GM21619 (cell line): ENCODE results near the gene OSM.

Source experiments
- ATAC-seq: cut with Tn5 transposase; IDR thresholded peaks from one replicate; pipeline ENCODE4 v1.9.1; 2021; ENCODE audit not compliant: unreplicated experiment

OSM gene

DNA sequence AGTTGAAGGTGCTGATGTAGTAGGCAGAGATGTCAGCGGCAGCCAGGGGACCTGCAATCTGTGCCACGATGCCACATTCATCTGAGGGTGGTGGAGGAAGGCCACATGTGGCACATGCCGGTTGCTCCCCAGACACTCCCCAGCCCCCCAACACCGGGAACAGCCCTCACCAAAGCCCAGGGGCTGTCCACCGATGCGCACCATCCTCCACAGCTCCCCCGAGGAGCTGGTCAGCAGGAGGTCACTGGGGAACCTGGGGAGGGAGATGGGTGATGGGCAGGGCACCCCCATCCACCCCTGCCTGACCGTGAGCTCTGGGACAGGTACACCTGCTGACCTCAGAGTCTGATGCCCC is 19.2 kb upstream of the OSM start:
- ATAC-seq, result no peak

DNA sequence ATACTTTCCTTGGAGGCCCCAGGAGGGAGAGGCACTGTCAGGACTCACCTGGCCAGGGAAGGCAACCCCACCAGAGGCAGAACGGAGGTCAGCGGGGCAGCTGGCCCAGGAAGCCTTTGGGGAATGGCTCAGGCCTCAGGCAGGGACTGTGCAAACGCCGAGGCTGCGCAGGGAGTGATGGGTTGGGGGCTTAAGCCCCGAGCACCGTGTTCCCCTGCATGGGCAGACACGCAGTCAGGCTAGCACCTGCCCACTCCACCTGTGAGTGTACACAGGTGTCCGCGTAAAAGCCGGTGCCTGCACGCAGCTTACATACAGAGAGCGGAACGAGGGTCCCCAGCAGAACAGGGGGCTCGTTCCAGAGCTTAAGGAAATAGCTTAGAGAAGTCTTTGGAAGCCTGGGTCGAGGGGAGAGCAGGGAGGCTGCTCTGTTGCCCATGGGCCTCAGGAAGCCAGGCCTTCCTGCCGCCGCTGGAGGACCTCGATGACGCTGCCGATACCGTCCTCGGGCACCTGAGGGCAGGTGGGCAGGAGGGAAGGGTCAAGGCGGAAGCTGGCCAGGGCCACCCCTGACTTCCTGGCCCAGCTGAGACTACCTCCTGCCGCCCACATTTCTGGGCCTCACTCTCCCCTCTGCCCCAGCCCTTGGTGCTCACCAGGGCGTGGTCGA is 18.7 kb upstream of the OSM start:
- ATAC-seq, result no peak

DNA sequence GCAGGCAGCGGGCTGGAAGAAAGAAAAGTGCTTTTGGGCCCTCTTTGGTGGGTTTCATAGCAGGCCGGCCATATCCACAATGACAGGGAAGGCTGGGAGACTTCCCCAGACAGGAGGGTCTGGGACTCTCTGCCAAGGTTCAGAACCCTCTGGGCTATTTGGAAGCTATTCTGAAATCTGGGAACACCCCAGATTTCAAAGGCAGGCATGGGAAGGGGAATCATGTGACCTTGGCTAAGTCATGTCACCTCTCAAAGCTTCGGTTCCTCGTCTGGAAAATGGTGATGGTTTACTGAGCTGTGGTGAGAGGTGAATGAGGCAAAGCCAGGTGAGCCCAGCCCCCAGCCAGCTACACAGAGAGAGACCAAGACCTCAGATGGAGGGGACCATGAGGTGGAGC is 18.0 kb upstream of the OSM start:
- no peak for ATAC-seq

DNA sequence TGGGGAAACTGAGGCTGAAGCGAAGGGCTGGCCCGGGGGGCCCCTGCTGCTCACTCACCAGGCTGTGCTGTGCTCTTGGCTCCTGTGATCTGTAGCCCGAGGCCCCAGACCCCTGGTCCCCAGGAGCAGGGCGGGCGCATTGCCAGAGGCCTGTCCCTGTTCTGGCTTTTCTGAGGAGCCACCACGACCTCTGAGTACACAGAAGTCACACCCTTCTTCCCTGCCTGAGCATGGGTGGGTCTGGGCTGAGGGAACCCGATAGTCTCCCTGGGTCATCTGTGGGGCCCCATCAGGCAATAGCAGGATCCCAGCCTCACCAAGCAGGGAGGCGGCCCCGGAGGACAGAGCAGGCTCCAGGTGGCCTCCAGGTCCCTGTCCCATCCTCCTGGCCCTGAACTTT is 17.5 kb upstream of the OSM start:
- ATAC-seq, result no peak

DNA sequence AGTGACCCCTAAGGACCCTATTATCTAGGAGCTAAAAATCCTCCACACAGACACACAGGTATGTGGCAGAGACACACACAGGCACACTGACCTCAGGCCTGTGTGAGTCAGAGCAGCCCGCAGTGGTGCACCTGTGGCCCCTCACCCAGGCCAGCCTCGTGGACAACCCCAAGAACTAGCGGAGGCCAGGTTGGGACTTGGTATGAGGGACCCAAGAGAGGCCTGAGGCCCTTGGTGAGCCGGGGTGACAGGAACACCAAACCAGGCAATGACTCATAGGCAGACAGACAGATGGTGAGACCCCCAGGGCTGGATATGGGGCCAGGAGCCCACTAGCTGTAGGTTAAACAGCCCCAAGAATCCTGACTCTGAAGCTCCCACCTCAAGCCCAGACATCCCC is 16.7 kb upstream of the OSM start:
- no peak for ATAC-seq

DNA sequence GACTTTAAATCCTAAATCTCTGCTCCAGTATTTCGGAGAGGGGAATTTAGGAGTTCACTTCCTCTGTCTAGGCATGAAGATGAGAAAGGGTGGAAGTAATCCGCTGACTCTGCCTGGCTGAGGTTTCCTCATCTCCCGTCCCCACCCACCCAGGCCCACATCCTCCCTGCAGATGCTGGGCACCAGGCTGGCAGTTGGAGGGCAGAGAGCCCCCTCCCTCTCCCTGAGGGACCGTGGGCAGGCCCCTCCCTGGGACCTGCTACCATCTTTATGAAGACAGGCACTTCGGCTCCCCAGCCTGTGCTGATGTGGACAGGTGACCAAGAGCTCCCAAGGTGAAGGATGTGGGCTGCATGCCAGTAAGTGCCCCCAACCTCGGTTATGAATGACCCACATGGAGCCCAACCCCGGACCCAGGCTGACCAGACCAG is 16.0 kb upstream of the OSM start:
- no peak for ATAC-seq

DNA sequence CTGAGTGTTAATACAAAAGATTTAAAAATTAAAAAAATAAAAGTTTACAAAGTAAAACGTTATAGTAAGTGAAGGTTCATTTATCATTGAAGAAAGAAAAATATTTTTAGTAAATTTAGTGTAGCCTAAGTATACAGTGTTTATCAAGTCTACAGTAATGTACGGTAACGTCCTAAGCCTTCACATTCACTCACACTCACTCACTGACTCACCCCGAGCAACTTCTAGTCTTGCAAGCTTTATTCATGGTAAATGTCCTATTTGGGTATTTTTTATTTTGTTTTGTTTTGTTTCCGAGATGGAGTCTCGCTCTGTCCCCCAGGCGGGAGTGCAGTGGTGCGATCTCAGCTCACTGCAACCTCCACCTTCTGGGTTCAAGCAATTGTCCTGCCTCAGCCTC is 13.9 kb upstream of the OSM start:
- no peak for ATAC-seq

DNA sequence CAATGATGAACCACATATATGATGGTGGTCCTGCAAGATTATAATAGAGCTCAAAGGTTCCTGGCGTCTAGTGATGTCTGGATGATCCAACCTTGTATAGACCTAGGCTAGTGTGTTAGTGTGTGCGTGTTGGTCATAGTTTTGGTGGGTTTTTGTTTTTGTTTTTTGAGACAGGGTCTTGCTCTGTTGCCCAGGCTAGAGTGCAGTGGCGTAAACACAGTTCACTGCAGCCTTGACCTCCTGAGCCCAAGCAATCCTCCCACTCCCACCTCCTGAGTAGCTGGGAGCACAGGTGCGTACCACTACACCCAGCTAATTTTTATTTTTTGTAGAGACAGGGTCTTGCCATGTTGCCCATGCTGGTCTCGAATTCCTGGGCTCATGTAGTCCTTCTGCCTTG is 13.3 kb upstream of the OSM start:
- ATAC-seq, result no peak

DNA sequence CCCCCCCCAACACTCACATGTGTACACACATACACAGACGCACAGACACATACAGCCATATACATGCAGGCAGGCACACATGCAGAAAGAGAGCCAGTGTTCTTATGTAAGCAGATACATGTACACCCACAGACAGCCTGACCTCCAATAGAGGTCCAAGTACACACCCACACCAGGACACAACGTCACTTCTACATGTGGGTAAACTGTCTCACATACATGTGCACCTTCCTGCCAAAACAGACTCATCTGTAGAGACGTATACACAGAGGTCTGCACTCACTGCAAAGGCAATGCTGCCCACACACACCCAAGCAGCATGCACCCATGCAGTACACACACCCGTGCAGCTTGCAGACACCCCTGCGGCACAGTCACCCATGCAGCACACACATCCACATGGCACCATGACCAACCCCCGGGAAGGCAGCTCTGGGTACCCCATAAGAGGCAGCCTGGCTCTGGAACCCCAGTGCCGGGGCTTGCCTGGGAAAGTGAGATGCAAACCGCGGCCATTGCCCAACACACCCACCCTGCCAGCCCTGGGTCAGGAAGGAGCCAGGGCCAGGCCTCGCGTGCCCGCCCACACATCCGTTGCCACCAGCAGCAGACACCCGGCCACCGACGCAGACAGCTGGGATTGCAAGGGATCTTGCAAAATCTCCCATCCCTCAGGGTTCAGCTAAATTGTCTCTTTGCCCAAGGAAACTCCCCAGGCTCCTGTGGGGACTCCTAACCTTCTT is 12.6 kb upstream of the OSM start:
- no peak for ATAC-seq

DNA sequence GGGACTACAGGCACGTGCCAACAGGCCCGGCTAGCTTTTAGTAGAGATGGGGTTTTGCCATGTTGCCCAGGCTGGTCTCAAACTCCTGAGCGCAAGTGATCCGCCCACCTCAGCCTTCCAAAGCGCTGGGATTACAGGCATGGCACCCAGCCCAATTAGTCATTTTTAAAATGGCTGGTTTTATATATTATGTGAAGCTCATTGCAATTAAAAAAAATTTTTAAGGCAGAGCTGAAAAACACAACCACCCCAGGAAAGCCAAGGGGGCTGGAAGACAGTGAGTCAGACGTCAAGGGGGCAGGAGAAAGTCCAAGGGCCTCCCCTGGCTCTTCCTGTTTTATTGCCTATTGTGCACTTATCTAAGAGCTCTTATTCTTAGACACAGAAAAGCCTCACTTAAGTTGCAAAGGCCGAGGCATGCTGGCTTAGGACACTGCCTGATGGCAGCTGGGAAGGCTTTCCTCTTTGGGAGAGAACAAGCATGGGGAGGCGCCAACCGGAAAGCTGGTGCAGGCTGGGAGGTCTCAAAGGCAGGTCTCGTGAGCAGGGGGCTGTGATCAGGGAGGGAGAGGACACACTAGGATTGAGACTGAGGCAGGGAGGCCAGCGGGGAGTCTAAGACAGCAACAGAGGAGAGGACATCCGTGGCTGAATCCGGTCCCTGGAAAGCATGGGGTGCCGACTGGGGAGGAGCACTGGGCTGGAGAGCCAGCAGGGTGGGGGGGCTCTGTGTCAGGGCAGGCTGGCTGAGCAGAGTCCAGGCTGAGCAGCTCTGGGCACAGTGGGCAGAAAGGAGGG is 11.1 kb upstream of the OSM start:
- no peak for ATAC-seq

DNA sequence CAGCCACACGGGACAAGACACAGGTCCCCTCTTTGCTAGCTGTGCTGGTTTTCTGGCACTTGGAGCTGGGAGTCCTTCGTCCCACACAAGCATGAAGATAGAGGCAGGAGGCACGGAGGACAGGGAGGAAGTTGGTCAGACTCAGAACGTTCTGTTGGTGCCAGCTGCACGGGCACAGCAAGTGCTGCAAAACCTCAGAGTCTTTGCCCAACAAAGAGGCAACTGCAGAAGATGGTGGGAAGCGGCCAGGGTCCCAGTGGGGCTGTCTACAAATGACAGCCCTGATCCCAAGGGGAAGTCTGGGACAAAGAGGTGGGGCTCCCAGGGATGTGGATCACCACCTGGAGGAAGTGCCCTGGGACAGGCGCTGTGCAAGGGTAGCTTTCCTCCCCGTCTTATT is 9.4 kb upstream of the OSM start:
- ATAC-seq, result no peak

DNA sequence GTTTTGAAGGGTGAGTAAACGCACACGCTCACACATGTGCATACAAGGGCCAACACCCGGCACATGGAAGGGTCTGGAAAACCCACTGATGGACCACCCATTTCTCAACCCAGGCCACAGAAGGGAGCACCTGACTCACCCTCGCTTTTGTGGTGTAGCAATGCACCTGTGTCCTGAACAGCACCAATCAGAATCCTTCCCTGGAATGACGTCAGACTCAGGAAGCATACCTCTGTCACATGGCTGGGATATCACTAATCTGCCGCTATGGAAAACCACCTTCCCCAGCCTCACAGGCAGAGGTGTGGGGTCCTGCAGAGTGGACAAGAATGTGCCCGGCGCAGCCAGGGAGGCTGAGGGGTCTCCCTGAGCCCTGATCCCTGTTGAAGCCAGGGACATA is 9.0 kb upstream of the OSM start:
- ATAC-seq, result no peak

DNA sequence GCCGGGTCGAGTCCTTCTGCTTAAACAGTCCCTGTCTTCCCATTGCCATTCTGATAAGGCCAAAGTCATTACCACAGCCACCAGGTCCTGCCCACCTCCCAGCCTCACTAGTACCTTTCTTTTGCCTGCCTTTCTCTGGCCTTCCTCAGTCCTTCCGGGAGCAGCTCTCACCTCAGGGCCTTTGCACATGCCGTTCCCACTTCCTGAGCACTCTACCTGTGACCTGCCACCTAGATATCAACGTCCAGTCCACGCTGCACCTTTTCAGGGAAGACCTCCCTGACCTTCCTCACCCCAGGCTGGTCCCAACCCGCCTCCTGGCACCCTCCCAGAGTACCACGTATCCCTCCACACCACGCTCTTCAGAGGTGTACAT is 7.8 kb upstream of the OSM start:
- ATAC-seq, result no peak

DNA sequence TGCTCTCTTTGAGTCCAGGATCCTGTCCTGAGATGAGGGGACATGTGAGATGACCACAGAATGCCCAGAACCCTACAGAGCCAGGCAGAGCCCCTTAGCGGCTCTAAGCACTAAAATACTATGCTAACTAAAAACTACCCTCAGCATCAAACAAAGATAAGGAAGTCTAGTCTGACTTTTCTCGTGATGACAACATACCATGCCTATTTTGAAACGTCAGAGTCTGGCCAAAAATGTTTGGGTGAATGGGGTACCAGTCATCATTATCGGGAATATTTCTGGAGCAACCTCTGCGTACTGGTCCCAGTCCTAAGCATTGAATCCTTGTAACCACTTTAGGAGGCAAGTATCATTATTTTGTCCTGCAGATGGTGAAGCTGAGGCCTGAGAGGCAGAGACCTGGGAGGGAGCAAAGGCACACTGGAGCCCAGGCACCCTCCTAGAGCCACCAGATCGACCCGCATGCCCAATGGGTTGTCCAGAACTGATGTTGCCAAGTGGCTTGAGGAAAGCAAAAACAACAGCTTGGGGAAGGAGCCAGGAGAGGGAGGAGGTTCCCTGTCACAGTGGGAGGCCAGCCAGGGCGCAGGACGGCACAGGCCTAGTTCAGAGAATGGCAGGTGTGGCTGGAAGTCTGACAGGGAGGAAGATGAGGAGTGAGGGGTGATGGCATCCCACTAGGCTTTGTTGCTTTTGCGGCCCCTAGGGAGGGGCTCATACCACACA is 7.2 kb upstream of the OSM start:
- no peak for ATAC-seq

DNA sequence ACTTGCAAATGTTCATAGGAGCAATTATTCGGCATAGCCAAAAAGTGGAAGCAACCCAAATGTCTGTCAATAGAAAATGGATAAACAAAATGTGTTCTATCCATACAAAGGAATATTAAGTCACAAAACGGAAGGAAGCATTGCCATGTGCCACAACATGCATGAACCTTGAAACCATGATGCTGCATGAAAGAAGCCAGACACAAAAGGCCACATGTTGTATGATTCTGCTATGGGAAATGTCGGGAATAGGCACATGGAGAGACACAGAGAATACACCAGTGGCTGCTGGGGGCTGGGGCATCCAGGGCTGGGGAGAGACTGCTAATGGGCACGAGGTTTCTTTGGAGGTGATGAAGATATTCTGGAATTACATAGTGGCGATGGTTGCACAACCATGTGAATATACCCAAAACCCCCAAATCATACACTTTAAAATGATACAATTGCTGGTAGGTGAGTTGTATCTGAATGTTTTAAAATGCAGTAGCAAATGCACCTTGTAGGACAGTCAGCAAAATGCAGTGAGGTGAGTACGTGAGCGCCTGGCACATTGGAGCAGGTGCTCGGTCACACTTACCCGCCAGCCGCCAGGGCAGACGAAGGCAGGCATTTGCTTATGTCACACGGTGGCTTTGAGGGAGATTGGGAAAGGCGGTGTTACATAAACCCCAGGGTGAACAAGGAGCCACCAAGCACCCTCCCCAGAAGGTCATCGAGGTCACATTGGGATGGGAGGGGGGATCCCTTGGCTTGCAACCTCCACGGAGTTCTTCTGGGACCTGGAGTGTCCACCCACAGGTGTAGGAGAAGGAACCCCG is 6.3 kb upstream of the OSM start:
- ATAC-seq, result no peak

DNA sequence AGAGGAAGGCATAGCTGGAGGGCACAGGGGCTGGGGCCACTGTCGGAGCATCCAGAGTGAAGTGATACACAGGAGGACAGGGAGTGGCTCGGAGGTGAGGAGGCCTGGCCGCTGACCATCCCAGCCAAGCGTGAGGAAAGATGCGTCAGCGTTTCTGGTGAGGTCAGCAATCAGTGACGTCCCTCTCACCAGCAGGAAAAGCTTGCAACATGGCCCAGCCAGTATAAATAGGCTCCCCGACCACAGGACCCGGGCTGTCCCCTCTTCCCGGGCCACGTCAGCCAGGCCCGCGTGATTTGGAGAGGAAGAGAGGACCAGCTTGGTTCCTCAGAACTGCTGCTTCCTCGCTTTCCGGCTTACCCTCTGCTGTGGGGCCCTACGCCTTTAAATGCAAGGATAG is 4.2 kb upstream of the OSM start:
- ATAC-seq, result no peak

DNA sequence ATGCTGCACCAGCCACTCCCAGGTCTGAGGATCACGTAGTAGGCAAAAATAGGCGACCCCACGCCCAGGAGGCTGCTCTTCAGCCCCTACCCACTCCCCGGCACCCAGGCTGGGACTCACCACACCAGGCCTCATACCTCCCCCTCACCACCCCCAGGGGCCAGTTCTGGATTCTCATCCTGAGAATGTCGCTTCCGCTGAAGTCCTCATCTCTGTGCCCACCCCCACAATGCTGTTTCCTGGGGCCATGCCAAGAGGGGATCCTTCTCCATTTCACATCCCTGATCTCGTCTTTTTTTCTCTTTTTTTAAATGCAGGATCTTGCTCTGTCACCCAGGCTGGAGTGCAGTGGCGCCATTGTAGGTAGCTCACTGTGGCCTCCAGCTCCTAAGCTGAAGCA is 1.7 kb upstream of the OSM start:
- no peak for ATAC-seq

DNA sequence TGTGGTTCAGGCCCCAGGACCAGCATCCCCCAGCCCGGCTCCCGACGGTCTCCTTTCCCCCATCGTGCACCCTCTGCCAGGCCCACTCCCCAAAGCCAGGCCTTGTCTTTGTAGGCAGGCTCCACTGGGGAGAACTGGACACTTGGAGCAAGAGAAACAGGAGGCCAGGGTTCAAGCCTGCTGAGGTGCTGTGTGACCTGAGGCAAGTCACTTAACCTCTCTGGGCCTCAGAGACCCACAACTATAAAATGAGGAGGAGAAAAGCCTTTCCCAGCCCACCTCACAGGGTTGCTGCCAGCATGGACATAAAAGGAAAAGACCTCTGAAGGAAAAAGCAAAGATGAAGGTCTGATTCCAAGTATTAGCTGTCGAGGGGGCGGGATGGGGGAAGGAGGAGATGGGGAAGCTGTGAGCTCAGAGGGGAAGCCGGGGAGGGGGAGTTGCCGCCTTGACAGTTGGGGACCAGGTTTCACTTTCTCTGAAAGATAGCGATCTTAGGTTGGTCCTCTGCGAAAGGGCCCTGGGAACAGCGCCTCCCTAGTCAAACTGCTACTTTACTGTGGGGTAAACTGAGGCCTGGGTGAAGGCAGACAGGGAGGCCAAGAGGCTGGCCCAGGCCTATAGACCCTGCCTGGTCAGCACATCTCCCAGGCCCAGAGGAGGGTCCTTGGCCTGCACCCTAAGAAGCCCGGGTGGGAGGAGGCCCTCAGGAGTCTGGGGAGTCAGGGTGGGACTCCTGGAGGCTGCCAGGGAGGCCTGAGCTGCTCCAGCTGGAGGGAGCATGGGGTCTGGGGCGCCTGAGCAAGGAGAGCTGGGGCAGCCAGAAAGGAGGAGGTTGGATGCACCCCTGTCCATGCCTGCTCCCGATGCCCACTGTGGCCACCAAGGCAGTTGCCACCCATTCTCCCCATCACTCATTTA is 991 bp upstream of the OSM start:
- ATAC-seq, result no peak

DNA sequence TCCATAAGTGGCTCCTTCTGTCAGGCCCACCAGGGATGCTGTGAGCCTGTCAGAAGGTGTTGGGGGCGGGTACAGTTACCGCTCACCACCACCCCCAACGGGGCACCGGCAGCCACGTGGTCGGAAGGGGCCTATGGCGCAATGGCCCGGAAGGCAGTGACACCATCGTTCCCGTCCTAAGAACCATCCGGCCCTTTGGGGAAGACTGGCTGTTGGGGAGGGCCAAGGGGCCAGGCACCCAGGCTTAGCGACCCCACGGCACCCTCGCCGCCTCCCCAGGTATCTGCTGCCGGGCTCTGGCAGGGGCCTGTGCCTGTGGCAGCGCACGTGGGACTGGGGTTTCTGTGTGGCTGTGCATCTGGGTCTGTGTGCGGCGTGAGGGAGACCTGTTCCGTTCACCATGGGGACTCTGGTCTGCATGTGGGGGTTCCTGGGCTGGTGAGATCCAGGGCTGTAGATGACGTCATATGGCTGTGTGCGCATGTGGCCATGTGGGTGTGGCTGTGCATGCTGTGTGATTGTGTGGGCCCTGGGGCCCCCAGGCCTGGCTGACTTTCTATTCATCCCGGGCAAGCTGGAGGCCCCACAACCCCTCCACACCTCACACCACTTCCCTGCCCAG is 717 bp downstream of the OSM start:
- ATAC-seq, result peak; percentile 71
